Endothelial cell of umbilical vein (primary cell): ENCODE measurements around the gene CLDN19.

Experiments
- EZH2 ChIP-seq: IDR thresholded peaks from 2 replicates; pipeline ENCODE4 v1.6.1; 2012; ENCODE audit warnings: borderline replicate concordance, low read depth, mild to moderate bottlenecking, moderate library complexity, low read length, inconsistent platforms; ENCODE audit not compliant: severe bottlenecking
- FOS ChIP-seq: IDR thresholded peaks from 2 replicates; pipeline ENCODE4 v1.6.1; 2011; ENCODE audit warnings: mild to moderate bottlenecking, low read length, moderate library complexity, borderline replicate concordance; ENCODE audit not compliant: insufficient read depth
- GATA2 ChIP-seq: IDR thresholded peaks from 2 replicates; pipeline ENCODE4 v1.7.0; 2011; ENCODE audit warnings: low read depth, mild to moderate bottlenecking, moderate library complexity, mixed read lengths, low read length; ENCODE audit not compliant: insufficient read length, insufficient read depth
- JUN ChIP-seq: IDR thresholded peaks from 2 replicates; pipeline ENCODE4 v1.6.1; 2011; ENCODE audit warnings: borderline replicate concordance, low read depth; ENCODE audit not compliant: insufficient read length, insufficient read depth
- MYC ChIP-seq: IDR thresholded peaks from one replicate; pipeline ENCODE4 v1.6.1; 2011; ENCODE audit warnings: mild to moderate bottlenecking, low read depth, low read length
- POLR2A ChIP-seq: IDR thresholded peaks from 2 replicates; pipeline ENCODE4 v1.6.1; 2012; ENCODE audit warnings: low read depth, mild to moderate bottlenecking, control low read depth, low read length
- POLR2AphosphoS5 ChIP-seq: IDR thresholded peaks from 2 replicates; pipeline ENCODE4 v1.6.1; 2012; ENCODE audit warnings: low read depth, mild to moderate bottlenecking, control low read depth, low read length, moderate library complexity; ENCODE audit not compliant: insufficient read depth
- TF ChIP-seq, protein P1 (sequence below), 2 donors: IDR thresholded peaks; 1 replicate in 1 of 2; 2 replicates in 1 of 2; pipeline ENCODE4 v1.5.1; 2011; ENCODE audit warnings: low read length in 2 of 2, mild to moderate bottlenecking in 2 of 2, moderate library complexity in 2 of 2, control low read depth in 1 of 2, inconsistent platforms in 1 of 2, low read depth in 1 of 2; ENCODE audit not compliant: insufficient read depth in 1 of 2; ENCODE audit errors: extremely low read depth in 1 of 2
- TF ChIP-seq, protein P2 (sequence below): IDR thresholded peaks from 2 replicates; pipeline ENCODE4 v1.6.1; 2011; ENCODE audit not compliant: insufficient read depth, insufficient read length

DNA sequence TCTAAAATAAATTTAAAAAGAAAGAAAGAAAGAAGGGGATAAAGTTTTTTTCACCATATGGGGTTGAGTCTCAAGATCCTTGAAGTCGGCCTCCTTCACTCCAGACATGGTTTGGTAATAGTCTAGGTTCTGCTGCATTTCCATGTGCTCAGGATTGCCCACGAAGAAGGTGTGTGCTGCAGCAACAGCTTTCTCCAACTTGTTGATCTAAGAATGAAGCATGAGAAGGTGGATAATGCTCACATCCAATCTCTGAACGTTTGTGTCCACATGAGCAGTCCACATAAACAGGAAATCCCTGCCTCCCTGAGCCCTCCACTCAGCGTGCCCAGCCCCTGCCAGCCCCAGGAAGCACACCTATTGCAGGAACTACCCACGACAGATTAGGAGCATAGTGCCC lies 22.2 kb upstream of the CLDN19 start:
- TF ChIP-seq EZH2 (no peak), POLR2A (no peak), JUN (no peak), POLR2AphosphoS5 (no peak), FOS (no peak), GATA2 (no peak), MYC (no peak)
- TF ChIP-seq, protein P1, sequence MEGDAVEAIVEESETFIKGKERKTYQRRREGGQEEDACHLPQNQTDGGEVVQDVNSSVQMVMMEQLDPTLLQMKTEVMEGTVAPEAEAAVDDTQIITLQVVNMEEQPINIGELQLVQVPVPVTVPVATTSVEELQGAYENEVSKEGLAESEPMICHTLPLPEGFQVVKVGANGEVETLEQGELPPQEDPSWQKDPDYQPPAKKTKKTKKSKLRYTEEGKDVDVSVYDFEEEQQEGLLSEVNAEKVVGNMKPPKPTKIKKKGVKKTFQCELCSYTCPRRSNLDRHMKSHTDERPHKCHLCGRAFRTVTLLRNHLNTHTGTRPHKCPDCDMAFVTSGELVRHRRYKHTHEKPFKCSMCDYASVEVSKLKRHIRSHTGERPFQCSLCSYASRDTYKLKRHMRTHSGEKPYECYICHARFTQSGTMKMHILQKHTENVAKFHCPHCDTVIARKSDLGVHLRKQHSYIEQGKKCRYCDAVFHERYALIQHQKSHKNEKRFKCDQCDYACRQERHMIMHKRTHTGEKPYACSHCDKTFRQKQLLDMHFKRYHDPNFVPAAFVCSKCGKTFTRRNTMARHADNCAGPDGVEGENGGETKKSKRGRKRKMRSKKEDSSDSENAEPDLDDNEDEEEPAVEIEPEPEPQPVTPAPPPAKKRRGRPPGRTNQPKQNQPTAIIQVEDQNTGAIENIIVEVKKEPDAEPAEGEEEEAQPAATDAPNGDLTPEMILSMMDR (IDR thresholded peaks at IDR 0.05; ENCODE audit: extremely low read depth in 1 of 2, insufficient read depth in 1 of 2, low read depth in 1 of 2, low read length in 2 of 2): no peak
- TF ChIP-seq, protein P2, sequence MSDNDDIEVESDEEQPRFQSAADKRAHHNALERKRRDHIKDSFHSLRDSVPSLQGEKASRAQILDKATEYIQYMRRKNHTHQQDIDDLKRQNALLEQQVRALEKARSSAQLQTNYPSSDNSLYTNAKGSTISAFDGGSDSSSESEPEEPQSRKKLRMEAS: no peak
